NCI-H2227 treated with DMSO at 0.1 percent for 48 hours (cell line): Measurements from ENCODE around the gene TMEM238.
"Not testable (repeated sequence)": the region's sequence is repeated elsewhere in the genome, so short reads cannot be mapped to it uniquely, and the experiment has no call there.

ENCODE experiments used
- DNase-seq: peaks from one replicate; lab custom pipeline; 2025; lab: John Stamatoyannopoulos, UW

Gene TMEM238

DNA sequence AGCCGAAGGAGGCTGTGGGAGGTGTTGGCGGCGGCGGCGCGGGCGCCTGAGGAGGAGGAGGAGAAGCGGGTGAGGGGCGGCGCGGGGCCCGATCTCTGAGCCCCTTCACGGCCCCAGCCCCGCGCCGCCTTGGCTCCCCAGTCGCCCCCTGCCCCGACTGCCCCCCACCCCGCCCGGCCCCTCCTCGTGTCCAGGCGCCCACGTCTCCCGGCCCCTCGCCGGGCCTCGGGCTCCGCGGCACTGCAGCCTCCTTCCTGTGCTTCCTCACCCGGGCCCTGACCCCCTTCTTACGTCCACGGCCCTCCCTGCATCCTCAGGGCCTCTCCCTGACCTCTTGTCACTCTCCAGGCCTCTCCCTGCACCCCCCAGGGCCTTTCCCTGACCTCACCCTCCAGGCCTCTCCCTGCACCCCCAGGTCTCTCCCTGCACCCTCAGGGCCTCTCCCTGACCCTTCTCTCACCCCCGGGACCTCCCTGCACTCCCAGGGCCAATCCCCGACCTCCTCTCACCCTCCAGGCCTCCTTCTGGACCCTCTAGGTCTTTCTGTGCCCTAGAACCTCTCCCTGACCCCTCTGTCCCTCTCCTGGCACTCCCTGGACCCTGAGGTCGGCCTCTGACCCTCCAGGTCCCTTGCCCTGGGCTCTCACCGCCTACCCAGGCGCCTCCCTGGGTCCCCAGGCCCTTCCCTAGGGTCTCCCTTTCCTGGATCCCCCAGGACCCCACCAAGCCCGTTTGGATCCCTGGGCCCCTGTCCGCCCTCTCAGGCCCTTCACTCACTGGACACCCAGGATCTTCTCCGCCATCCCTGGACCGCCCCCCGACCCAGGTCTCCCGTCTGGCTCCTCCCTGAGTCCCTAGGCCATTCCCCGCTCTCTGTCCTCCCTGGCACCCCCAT is 44.0 kb downstream of the TMEM238 start:
- DNase-seq = no peak

DNA sequence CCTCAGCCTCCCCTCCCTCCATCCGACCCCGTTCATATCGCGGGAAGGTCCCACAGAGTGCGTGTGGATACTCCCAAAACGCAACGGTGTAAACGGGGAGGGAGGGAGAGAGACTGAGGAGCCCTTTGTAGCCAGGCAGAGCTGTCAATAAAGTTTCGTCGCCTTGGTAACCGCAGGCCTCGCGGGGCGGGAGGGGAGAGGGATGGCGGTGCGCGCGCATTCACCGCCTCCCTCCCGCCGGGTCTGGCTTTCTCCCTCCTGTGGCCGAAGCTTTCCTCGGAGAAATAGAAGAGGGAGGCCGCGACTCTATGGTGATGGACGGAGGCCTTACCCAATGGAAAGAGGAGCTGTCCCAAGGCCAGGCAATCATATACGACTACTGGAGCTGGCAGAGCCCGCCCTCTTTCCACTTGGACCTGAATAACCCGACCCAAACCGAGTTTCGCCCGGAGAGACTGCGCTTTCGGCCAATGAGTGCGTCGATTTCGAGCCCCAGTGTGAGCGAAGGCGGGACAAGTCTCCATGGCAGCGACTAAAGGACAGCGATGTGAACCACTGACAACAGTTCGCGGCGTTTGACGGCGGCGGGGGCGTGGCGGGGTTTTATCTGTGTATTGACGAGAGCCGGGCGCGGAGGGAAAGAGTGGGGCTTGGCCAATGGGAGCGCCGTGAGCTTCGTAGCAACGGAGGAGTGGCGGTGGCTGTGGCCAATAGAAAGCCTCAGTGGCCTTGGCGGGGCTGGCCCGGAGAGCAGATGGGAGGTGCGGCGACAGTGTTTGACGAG is 44.8 kb downstream of the TMEM238 start, which contains the start of gene KMT5C:
Gene KMT5C (plus strand): TSS at position 772 of the 784 bp plus-strand sequence. CDS start 2,061 bp downstream, outside the sequence.
- peak; percentile 100 for DNase-seq

DNA sequence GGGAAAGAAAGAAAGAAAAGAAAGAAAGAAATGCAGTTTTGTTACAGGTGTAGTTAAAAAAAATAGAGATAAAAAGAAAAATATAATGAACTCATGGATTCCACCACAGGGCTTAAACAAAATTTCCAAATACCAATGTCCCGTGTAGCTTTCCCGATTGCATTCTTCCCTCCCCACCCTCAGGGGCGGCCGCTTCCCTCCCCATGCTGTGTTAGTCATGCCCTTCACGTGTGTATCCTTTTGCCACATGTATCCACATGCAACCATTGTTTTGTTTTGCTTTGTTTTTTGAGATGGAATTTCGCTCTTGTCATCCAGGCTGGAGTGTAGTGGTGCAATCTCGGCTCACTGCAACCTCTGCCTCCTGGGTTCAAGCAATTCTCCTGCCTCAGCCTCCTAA is 48.0 kb downstream of the TMEM238 start:
- no peak for DNase-seq

DNA sequence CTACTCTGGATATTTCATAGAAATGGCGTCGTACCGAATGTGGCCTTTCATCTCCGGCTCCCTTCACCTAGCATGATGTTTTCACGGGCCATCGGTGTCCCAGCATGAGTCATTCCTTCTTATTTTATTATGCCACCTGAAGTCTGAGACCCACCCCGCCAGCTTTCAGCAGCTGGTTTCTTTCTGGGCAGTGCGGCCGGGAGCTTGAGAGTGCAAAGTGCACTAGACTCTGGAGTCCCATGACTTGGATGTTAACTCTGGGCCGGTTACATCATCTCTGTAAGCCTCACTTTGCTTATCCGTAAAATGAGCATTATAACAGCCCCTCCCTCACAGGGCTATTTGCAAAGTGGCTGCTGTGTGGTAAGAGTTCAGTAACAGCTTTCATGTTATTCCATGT is 50.2 kb downstream of the TMEM238 start:
- no peak for DNase-seq

DNA sequence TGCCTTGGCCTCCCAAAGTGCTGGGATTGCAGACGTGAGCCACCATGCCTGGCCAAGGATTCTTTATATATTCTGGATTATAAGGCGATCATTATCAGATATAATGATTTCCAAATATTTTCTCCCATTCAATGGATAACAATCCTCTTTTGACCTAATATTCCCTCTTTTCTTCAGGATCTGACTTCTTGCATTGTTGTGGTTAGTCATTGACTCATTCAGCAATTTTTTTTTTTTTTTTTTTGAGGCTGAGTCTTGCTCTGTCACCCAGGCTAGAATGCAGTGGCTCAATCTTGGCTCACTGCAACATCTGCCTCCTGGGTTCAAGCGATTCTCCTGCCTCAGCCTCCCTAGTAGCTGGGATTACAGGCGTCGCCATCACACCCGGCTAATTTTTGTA is 54.3 kb downstream of the TMEM238 start:
- DNase-seq = not testable (repeated sequence)
